GM19463 (cell line): ENCODE results near the gene TRIM46.
"Not testable (repeated sequence)": the region's sequence is repeated elsewhere in the genome, so short reads cannot be mapped to it uniquely, and the experiment has no call there.

Experiments used
- ATAC-seq: cut with Tn5 transposase; IDR thresholded peaks from one replicate; pipeline ENCODE4 v1.9.1; 2021; ENCODE audit warnings: mild to moderate bottlenecking, moderate library complexity; ENCODE audit not compliant: unreplicated experiment

TRIM46 gene

DNA sequence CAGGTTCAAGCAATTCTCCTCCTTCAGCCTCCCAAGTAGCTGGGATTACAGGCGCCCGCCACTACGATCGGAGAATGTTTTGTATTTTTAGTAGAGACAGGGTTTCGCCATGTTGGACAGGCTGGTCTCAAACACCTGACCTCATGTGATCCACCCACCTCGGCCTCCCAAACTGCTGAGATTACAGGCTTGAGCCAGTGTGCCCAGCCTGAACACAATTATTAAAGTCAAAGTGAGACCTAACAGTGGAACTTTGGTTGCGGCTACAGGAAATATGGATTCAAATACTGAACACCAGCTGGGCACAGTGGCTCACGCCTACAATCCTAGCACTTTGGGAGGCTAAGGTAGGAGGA is 51.7 kb downstream of the TRIM46 start:
- not testable (repeated sequence) for ATAC-seq

DNA sequence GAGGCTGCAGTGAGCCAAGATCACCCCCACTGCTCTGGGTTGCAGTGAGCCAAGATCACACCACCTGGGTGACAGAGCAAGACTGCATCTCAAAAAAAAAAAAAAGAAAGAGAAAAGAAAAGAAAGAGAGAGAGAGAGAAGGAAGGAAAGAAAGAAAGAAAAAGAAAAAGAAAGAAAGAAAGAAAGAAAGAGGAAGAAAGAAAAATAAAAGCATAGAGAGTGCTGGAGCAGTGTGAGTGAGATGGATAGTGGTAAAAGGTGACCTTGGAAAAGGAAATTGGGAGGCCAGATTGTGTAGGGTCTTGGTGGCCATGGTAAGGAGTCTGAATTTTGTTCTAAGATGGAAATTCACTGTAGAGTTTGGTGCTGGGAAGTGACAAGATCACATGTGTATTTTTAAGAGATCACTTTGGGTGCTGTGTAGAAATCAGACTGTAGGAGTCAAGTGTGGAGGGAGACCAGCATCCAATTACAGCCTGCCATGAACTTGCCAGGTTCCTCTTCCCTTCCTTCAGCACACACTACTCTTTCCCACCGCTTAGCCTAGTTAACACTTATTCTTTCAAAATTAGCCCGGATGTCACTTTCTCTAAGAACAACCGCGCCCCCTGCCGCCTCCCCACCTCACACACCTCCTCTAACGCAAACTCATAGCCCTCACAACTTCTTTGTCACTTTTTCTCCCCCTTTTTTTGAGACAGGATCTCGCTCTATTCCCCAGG is 52.7 kb downstream of the TRIM46 start:
- no peak for ATAC-seq

DNA sequence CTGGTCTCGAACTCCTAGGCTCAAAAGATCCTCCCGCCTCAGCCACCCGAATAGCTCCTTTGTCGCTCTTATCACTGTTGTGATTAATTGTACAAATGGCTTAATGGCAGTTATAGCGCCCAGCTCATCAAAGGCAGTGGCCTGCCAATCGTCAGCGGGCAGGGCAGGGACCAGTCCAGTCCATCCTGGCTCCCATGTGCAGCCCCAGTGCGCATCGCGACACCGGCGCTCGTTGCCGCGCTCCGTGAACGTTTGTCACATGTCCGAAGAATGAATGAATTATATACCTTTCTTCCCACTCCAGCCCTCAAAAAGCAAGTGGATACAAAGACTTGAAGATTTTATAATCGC is 53.2 kb downstream of the TRIM46 start:
- no peak for ATAC-seq

DNA sequence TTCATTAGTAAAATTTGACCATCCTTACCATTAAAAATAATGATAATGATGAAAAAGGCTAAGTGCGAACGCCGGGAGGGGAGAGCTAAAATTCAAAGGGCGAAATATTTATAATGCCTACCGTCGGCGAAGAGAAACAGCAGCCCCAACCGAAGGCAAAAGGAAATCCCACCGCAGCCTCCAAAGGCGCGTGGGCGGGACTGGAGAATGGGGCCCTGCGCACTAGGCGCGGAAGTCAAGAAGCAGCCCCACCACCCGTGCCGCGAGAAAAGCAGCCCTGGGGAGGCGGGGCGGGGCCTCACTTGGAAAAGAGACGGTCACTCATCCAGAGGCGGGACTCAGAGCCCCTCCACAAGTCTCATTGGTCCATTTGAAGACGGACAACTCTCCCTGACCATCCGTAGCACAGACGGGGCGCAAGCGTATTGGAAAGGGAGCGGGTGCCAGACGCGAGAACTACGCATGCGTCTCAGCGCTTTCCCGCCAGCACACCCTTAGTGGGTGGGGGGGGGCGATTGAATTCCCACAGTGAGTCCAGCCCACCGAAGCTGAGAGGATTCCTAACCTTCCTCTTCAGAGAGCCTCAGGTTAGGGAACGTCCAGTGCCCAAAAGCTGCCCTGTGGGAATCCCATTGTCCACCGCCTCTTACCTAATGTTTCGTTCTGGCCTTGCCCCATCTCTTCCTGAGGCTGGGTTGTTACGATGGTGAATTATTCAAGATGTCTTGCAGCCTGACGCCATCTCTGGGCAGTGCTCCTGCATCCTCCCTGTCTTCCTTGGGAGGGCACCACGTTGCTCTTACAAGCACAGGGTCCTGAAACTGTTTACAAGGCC is 53.8 kb downstream of the TRIM46 start:
- peak; percentile 93 for ATAC-seq

DNA sequence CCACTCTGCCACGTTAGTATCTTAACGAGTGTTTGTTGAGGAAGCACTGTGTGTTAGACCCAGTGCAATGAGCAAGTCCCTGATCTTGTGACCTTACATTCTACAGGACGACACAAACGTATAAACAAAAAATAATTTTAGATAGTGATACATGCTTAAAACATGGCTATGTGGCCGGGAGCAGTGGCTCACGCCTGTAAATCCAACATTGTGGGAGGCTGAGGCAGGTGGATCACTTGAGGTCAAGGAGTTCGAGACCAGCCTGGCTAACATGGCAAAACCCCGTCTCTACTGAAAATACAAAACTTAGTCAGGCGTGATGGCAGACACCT is 54.4 kb downstream of the TRIM46 start:
- no peak for ATAC-seq

DNA sequence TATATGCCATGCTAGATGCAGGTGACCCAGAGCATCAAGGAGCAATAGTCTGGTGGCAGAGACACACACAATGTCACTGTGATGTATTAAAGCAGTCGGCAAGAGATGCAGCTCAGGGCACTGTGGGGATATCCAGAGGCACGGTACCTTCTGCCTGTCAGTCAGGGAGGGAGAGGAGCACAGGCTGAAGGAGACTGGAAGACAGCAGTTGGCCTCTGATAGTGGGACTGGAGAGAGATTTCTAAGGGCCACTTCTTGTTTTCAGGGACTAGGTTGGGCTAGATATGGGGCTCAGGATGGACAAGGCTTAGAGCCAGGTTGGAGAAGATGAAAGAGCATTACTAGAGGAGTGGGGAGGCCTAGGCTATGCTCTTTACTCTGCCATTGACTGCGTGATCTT is 57.7 kb downstream of the TRIM46 start:
- ATAC-seq = not testable (repeated sequence)

DNA sequence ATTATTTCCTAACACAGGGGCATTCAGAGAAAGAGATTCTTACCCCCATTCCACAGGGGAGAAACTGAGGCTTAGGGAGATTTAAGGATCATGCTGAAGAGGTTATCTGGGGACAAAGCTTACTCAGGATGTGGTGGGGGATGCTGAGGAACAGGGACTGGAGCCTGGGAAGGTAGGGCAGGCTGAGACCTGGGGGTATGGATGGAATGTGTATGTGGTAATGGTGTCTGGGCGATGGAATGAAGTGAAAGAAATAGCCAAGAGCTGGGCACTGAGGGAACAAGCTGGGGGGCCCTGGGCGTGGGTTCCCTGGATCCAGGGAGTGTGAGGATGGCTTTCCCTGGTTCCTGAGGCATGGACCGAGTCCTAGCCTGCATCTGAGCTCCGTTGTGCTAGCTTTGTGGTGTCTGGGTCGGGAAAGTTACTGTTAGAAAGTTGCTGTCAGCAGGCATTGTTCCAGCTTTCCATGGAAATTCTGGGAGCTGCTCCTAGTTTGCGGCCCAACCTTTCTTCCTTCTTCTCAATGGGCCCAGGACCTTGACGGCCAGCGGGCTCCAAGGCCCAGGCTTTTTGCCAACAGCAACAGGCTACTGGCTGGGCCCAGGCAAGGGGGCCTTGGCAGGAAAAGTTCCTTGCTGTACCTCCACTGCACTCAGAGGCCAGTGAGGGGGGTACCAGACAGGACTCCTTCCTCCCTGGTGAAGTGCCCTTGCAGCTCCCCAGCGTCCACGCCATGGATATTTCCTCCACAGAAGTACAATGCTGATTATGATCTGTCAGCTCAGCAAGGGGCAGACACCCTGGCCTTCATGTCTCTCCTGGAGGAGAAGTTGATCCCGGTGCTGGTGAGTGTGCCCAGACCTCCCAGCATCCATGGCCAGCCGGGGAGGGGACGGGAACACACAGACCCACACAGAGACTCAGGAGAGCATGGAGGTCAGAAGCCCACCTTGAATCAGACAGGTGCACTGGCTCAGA is 58.6 kb downstream of the TRIM46 start:
- ATAC-seq = not testable (repeated sequence)

DNA sequence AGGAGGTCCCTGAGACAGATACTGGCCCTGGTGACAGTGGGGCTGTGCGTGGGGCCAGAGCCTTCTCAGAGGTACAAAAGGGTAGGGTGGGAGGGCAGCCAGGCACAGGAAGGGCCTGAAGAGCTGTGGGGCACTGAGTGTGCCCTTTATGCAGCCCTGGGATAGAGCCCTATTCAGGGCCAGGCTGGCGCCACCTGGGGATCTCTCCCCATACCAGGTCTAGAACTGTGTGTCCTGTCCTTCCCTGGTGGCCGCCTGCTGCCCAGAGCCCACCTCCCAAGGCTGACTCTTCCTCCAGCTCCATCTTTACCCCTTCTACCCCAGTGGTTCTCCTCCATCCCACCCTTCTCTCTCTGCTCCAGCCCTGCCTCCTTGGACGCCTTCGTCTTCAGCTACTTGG is 59.9 kb downstream of the TRIM46 start:
- not testable (repeated sequence) for ATAC-seq
